HG03342 (cell line): ENCODE results near the gene XIAP.
A peak's percentile ranks its signal among the peaks of the same experiment; 100 is the strongest.
"Not testable (repeated sequence)": the region's sequence is repeated elsewhere in the genome, so short reads cannot be mapped to it uniquely, and the experiment has no call there.

Source experiments
- ATAC-seq: cut with Tn5 transposase; IDR thresholded peaks from one replicate; pipeline ENCODE4 v1.9.1; 2021; ENCODE audit warnings: mild to moderate bottlenecking, moderate library complexity; ENCODE audit not compliant: unreplicated experiment

XIAP gene

DNA sequence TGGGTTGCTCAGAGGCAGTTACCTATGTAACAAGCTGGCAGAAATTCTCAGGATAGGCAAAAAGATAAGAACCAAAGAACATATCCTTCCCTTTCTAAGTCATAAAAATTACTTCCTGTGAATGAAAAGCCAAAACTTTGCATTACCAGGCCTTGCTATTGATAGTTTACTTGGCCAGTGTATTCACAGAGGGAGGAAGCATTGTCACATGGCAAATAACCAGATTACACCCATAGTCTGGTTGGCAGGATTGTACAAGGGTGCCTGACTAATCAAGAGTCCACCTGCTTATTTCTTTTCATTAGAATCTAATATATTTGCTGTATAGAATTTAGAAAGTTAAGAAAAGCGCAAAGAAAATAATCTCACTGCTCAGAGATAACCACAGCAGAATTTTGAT, 14.1 kb downstream of the XIAP start:
- no peak for ATAC-seq

DNA sequence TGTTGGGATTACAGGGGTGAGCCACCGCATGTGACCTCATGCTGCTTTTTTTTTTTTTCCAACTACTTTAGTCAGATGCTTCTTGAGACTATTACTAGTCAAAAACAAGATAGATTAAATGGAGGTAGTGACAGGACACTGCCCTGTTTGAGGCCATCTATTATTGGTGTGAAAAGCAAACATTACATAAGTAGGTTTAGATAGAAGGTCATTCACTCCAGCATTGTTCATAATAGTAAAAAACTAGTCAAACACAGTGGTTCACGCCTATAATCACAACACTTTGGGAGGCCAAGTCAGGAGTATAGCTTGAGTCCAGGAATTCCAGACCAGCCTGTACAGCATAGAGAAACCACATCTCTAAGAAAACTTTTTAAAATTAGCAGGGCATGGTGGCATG, 16.3 kb downstream of the XIAP start:
- ATAC-seq = no peak

DNA sequence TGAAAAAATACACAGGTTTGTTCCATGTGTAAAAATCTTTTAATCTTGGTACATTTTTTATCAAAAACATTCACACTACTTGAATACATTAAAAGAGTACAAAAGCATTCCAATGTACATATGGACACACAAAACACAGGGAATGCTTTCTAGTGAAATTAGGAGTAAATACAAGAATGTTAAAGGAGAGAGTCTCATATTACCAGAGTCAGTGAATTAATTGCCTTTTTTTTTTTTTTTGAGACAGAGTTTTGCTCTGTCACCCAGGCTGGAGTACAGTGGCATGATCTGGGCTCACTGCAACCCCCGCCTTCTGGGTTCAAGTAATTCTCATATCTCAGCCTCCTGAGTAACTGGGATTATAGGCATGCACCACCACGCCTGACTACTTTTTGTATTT, 17.0 kb downstream of the XIAP start:
- no peak for ATAC-seq

DNA sequence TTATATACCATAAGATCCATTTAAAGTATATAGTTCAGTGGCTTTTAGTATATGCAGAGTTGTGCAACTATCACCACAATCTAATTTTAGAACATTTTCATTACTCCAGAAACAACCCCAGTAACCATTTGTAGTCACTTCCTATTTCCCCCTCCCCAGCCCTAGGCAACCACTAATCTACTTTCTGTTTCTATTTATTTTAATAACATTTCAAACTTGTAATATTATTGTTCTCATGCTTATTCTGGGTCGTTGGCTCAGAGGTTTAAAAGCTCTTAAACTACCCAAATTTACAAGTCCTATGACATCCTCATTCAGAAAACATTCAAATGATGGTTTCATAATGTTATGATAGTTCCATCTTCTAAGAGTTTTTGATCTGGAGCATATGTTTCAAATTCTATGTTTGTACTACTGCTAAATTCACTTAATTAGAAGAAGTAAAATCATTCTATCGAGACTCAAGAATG, 18.4 kb downstream of the XIAP start:
- peak; percentile 81 for ATAC-seq

DNA sequence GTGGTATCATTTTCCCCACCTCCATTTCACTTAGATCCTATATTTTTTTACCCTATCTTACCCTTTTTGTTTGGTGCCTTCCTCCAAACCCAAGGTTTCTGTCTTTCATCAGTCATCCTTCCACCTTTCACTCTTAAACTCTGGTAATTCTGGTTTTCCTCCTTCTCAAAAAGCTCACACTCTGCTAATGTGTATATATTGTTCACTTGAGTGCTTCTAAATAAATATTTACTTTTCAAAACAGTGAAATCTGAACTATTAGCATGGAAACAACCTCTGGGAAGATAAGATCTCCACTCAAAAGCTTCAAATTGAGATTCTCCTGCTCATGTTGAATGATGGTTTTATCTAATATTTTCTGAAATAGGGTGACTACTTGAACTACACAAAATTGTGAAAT, 21.5 kb downstream of the XIAP start:
- no peak for ATAC-seq

DNA sequence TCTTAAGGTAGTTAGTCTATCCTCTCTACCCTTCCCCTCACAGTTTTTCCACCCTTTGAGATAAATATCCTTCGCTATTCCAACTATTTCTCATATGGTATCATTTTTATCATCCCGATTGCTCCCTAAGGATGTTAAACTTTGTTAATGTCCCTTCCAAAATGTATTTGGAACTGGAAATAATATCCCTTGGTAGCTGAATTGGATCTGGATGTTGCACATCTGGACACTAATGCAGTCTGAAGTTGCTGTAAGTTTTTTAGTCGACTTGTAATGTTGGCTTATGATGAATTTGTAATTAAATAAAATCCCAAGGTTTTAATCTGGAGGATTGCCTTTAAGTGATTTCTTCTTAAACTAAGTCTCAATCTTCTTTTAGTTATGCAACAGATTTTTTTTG, 22.5 kb downstream of the XIAP start:
- no peak for ATAC-seq

DNA sequence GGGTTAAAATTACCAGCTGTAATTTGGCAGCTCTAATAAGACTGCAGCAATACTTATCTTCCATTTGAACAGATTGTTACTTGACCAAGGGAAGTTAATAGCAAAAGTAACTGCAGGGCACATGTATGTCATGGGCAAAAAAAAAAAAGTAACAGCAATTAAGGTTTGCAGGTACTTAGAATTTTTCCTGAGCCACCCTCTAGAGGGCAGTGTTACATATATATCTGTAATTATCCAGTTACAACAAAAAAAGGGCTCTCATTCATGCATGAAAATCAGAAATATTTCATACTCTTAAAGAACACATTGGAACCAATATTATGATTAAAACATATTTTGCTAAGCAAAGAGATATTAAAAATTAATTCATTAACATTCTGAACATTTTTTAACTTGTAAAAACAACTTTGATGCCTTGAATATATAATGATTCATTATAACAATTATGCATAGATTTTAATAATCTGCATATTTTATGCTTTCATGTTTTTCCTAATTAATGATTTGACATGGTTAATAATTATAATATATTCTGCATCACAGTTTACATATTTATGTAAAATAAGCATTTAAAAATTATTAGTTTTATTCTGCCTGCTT, 25.1 kb downstream of the XIAP start:
- peak; percentile 57 for ATAC-seq

DNA sequence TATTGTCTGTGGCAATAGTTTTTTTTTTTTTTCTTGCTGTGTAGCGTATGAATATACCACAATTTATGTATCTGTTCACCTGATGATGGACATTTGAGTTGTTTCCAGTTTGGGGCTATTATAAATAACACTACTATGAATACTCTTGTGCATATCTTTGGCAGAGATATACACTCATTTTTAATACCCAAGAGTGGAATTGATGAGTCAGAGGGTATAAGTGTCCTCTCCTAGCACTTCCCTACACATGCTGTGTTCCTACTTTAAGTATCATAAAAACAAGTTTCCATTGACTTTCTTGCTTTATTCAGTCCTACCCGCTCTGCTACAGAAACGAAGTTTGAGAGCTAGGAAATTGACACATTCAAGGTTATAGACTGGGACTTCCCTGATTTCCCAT, 39.8 kb downstream of the XIAP start:
- ATAC-seq = no peak

DNA sequence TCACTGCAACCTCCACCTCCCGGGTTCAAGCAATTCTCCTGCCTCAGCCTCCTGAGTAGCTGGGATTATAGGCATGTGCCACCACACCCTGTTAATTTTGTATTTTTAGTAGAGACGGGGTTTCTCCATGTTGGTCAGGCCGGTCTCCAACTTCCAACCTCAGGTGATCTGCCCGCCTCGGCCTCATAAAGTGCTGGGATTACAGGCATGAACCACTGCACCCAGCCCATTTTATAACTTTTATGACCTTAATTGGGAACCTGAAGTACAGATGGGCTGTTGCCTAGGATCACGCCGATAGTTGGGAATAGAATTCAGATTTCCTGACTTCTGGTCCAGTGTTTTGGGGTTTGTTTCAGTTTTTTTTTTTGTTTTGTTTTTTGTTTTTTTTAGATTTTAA, 43.4 kb downstream of the XIAP start:
- ATAC-seq = not testable (repeated sequence)

DNA sequence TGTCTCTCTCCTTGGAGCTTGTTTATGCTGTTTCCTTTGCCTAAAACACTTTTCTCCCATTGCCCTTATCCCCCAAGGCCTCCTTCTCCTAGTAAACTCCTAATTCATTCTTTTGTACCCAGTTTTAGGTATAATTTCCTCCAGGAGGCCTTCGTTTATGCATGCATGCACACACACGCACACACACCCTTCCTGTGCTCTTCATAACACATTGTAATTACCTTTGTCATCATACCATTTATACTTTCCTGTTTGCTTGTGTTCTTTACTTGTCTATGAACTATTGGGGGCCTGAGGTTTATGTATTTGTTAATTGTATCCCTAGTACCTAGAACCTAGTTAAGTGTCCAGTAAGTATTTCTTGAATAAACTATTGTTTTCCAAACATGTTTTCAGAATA, 45.5 kb downstream of the XIAP start:
- ATAC-seq = no peak

DNA sequence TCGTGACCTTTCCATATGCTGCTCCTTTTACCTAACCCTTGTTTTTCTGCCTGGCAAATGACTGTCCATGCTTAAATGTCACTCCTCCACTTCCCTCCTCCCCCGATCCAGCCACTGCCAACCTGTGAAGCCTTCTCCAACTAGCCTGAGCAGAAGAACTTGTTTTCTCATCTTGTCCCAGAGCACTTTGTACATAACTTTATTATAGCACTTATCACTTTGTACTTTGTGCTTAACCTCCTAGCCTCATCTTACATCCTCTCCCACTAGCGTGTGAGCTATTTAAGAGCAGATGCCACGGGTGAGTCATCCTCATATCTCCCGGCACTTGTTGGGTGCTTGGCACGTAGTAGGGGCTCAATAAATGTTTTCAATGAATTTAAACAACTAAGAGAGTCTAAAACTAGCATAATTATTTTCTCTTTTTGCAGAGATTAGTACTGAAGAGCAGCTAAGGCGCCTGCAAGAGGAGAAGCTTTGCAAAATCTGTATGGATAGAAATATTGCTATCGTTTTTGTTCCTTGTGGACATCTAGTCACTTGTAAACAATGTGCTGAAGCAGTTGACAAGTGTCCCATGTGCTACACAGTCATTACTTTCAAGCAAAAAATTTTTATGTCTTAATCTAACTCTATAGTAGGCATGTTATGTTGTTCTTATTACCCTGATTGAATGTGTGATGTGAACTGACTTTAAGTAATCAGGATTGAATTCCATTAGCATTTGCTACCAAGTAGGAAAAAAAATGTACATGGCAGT, 46.9 kb downstream of the XIAP start:
- no peak for ATAC-seq

DNA sequence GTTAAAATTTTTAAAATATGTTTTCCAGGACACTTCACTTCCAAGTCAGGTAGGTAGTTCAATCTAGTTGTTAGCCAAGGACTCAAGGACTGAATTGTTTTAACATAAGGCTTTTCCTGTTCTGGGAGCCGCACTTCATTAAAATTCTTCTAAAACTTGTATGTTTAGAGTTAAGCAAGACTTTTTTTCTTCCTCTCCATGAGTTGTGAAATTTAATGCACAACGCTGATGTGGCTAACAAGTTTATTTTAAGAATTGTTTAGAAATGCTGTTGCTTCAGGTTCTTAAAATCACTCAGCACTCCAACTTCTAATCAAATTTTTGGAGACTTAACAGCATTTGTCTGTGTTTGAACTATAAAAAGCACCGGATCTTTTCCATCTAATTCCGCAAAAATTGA, 49.7 kb downstream of the XIAP start:
- no peak for ATAC-seq

DNA sequence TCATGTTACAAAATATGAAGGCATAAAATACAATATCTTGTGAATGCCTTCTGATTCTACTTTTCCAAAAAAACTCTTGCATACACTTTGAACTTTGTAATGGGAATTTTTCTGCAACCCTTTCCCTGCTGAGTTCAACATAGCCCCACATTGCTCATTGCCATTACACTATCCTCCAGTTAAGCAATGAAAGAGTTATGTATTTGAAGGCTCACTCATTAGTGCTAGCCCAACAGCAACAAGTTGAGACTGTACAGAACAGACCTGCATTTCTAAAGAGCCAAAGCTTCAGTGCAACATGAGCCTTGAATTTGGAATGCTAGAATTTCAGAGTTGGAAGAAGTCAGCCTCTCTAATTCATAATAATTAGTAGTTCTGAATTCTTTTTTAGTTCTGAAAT, 57.2 kb downstream of the XIAP start:
- ATAC-seq = no peak

DNA sequence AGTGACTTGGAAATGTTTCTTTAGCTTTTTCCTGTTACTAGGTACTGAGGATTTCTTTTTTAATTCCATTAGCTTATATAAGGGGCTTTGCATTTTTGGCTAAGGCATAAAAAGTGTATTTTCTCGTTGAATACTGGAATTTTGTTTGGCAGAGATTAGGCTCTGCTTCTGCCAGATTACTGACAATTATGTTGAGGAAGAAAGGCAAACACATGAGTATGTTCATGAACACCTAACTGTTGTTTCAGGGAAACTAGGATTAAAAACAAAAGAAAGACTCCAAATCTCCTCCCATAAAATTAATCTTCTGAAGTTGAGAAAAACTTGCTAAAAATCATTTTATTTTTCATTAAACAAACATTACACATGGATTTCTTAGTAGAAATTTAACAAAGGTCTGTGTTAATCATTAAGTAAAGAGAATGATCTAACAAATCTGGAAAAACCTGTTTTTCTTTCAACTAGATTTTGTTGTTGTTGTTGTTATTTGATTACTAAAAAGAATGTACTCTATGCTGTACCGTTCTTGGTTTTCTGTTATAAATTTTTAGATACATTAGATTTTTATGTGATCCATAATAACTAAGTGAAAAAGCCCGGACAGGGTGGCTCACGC, 58.4 kb downstream of the XIAP start:
- no peak for ATAC-seq

DNA sequence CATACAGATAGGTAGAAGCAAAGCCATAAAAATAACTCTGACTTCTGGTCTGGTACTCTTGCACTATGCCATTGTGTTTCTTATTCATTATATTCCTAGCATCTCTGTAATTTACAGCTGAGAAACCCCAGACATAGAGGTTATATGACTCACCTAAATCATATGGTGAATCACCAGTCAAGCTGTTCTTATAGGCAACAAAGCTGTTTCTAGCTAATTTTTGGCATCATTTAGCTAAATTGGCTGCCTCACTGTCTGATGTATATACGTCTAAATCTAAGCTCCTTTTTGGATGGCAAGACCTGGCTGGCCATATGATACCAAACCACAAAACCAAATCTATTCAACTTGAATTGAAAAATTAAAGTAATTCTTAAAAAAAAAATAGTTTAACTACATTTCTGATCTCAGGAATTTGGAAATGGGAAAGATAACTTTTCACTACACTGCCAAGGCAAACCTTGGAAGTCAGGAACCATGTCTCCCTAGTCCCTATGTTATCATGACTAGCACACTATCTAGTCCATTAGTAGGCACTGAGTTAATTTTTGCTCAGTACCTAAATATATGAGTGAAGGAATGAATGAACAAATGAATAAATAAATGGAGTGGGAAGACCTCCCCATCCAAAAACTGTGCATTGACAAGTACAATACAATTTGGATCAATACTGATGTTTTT, 60.4 kb downstream of the XIAP start:
- ATAC-seq = no peak

DNA sequence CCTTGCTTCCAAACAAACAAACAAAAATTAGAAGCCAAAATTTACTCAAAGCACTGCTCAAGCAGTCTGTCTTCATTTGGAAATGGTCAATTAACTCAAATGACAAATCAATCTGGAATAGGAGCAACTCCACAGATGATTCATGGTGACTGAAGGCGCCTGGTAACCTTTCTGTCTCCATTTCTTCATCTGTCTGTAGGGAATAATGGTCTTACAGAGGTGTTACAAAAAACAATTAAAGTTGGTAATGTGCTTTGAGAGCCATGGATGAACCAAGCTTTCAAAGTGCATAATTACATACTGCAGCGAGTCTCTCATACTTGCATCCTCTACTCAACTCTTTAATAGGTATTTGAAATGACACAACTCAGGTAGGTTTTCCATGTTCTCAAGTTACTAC, 63.4 kb downstream of the XIAP start:
- ATAC-seq = no peak

DNA sequence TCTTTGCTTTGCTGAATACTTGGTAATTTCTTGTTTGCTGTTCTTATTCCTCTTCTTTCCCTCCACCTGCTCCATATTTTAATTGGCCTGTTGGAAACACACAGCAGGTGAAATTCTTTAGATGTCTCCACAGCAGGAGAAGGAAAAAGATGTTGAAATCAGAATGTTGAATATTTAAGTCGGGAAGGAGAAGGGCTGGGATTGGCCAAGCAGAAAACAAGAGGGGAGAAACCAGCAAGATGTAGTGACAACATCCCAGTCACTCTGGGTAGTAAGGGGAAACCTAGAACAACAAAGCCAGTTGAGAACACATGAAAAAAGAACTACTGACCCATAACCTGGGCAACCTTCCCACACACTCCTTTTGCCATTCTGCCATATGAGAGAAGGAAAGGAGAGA, 64.3 kb downstream of the XIAP start:
- ATAC-seq = no peak

DNA sequence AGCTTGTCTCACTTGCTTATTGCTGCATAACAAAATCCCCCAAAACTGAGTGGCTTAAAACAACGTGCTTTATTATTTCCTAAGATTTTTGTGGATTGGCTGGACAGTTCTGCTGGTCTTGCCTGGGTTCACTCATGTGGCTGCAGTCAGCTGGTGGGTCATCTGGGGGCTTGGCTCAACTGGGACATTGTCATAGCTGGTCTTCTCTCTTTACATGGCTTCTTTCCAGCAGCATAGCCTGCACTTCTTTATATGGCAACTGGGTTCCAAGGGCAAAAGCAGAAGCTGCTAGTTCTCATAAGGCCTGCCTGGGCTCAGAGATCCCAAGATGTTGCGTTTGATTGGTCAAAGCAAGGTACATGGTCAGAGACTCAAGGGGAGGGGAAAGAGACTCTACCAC, 68.0 kb downstream of the XIAP start:
- ATAC-seq = no peak

DNA sequence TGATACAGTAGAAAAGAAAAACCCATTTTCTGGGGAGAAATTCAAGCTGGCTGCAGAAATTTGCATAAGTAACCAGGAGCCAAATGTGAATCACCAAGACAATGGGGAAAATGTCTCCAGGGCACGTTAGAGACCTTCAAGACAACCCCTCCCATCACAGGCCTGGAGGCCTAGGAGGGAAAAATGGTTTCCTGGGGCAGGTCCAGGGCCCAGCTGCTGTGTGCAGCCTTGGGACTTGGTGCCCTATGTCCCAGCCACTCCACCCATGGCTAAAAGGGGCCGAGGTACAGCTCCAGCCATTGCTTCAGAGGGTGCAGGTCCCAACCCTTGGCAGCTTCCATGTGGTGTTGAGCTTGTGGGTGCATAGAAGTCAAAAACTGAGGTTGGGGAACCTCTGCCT, 72.2 kb downstream of the XIAP start:
- not testable (repeated sequence) for ATAC-seq

DNA sequence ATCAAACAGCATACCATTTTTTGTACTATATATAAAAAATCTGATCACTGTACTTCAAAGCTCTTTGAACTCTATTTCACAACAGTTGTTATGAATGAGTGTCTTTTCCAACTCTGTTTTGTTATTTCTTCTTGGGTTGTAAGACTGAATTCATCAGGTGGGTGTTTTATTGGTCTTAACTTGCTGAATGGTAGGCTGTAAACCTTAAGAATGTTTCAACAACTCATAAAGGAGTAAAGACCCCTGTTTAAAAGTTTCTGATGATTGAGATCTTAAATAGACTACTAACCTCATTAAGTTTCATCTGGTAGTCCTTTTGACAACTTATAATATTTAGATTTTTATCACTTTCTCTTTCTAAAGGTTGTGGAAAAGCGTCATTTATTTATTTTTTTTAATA, 83.2 kb downstream of the XIAP start:
- ATAC-seq = no peak

DNA sequence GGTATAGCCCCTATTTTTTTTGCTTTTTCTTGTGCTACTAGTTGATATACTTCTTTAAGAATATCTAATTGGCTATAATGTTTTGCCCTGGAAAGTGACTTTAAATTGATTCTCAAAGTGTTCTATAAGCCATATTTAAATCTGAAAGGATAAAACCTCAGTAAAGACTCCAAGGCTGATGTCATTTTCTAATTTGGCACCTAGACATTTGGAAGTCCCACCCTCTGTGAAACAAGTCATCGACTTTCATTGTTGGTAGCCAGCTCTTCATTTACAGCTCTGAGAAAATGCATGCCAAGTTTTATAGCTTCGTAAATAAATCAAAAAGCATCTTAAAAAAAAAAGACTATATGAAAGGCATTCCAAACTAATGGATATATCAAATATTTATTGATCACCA, 83.6 kb downstream of the XIAP start:
- no peak for ATAC-seq

DNA sequence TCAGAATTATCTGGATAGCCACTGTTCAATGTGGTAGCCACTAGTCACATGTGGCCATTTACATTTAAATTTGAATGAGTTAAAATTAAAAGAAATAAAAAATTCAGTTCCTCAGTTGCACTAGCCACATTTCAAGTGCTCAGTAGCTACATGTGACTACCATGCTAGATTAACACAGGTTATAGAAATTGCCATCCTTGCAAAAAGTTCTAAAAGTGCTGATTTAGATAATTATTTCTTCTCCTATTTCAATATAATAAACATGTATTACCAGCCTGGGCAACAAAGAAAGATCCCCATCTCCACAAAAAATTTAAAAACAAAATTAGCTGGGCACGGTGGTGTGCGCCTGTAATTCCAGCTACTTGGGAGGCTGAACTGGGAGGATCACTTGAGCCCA, 90.0 kb downstream of the XIAP start:
- no peak for ATAC-seq
